HG02763 (cell line): ENCODE results near the gene GOLGA8N.
A peak's percentile ranks its signal among the peaks of the same experiment; 100 is the strongest.
"Not testable (repeated sequence)": the region's sequence is repeated elsewhere in the genome, so short reads cannot be mapped to it uniquely, and the experiment has no call there.

ENCODE experiments used
- ATAC-seq: cut with Tn5 transposase; IDR thresholded peaks from one replicate; pipeline ENCODE4 v1.9.1; 2021; ENCODE audit warnings: mild to moderate bottlenecking, moderate library complexity; ENCODE audit not compliant: unreplicated experiment

The GOLGA8N gene

GRCh38 chr15:32593151-32593550 is at the start of gene GOLGA8N:
Gene GOLGA8N (plus strand): TSS chr15:32593456.
- not testable (repeated sequence) for ATAC-seq

- ATAC-seq, result not testable (repeated sequence)
Measured at GRCh38 chr15:32543456-32543855, 49.8 kb upstream of the GOLGA8N start.

DNA sequence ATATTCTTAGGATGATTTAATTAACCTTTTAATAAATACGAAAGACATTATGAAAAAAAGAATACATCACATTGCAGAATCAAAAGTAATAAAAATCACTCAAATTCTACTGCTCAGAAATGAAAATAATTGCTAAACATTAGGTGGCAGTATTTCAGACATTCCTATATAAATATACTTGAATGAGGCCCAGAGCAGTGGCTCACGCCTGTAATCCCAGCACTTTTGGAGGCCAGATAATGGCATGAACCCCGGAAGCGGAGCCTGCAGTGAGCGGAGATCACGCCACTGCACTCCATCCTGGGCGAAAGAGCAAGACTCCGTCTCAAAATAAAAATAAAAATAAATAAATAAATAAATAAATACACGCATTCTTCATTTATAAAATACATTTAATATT is 48.1 kb upstream of the GOLGA8N start:
- ATAC-seq, result not testable (repeated sequence)

- not testable (repeated sequence) for ATAC-seq
Measured at GRCh38 chr15:32554587-32554986, 38.7 kb upstream of the GOLGA8N start.

DNA sequence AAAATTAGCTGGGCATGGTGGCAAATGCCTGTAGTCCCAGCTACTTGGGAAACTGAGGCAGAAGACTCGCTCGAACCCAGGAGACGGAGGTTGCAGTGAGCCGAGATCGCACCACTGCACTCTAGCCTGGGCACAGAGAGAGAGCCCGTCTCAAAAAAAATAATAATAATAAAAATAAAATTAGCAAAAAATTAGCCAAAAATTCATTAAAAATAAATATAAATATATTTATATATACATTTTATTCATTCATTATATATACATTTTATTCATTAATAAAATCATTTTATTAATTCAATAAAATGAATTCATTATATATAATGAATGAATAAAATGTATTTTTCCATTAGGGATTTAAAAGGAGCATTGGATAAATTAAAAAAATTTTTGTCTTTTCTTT is 31.1 kb upstream of the GOLGA8N start:
- ATAC-seq, result not testable (repeated sequence)

- not testable (repeated sequence) for ATAC-seq
Measured at GRCh38 chr15:32568988-32569387, 24.3 kb upstream of the GOLGA8N start.

DNA sequence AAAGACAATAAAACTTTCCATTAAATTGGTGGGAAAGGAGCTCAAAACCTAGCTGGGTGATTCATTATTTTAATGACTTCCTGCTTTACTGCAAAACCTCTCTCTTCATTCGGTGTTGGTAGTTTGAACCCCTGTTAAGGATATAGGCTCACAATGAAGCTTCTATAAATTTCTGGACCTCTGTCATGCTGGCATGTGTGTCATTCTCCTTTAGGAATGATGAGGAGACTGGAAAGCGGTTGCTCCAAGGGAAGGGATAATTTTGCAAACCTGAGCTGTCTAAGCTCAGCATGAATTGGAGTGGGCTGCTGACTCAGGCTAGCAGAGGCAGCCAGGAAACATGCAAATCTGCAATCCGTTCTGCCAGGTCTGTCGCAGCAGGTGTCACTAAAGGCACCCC is 14.8 kb upstream of the GOLGA8N start:
- ATAC-seq, result not testable (repeated sequence)

GRCh38 chr15:32585844-32586243 is 7.4 kb upstream of the GOLGA8N start:
- ATAC-seq, result not testable (repeated sequence)

DNA sequence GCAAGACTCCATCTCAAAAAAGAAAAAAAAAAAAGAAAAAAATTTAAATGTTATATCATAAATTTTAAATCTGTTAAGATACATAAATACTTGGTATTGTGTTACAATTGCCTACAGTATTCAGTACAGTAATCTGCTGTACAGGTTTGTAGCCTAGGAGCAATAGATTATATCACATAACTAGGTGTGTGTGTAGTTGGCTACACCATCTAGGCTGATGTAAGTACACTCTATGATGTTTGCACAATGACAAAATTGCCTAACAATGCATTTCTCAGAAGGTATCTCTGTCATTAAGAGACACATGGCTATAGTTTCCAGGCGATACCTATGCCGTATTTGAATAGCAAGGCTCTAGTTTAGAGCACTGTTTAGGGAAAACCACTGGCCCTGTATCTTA is 16.3 kb downstream of the GOLGA8N start:
- ATAC-seq, result not testable (repeated sequence)

GRCh38 chr15:32610719-32611118 is 17.5 kb downstream of the GOLGA8N start:
- not testable (repeated sequence) for ATAC-seq

- ATAC-seq, result peak; percentile 34
Measured at GRCh38 chr15:32614712-32615050, 21.4 kb downstream of the GOLGA8N start.

DNA sequence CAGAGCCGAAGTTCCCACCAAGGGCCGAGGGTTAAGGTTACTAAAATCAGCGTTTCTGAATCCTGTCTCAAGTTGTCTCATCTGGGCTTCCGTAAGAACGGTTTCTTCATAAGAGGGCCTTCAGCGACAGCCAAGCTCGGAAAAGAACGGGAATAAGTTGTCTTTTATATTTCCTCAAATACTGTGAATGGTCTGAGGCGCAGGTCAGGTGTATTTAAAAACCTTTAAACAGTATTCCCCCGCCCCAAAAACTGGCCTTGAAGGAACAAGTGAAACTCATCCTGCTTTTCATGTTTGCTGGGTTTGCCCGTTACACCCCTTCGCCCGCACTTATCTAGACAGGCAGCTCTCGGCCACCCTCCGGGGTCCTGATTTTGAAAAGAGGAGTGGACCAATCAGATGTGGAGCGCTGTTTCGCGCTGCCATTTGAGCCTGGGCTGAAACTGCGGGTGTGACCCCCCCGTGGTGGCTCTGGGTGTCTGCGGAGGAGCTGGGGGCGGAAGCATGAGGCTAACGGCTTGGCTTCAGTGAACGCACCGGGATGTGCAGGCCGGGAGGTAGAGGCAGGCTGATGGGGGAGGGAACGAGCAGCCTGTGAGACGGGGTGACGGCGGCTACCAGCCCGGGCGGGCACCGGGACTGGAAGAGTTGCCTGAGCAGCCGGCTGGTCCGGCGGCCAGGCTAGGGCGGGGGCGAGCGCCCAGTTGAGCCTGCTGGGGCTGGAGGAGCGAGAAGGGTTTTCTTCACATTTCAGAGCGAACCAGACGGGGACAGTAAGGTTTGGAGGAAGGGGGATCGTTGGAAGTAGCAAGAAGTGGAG is 22.0 kb downstream of the GOLGA8N start, which contains the start of gene ARHGAP11A:
ARHGAP11A (plus strand) TSS at position 454 of the 820 bp plus-strand sequence. CDS start 708 bp downstream, outside the sequence.
- ATAC-seq, result peak; percentile 55

DNA sequence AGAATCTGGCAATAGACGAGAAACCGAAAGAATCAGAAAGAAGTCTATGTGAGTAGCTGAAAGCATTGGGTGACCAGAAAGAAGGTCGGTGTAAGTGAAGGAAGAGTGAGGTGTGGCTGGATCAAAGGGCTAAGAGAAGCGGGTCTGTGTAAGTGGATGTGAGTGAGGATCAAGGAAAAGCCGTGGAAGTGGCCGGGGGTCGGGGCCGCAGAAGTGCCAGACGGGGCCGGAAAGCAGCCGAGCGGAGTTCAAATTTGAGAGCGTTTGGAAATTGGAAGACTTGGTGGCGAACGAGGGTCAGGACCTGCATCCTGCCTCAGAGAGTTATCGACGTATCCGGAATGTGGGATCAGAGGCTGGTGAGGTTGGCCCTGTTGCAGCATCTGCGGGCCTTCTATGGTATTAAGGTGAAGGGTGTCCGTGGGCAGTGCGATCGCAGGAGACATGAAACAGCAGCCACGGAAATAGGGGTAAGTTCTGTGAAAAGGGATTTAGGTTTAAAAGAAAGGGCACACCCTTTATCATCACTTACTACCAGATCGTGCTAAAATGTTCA is 22.7 kb downstream of the GOLGA8N start:
- ATAC-seq, result not testable (repeated sequence)

DNA sequence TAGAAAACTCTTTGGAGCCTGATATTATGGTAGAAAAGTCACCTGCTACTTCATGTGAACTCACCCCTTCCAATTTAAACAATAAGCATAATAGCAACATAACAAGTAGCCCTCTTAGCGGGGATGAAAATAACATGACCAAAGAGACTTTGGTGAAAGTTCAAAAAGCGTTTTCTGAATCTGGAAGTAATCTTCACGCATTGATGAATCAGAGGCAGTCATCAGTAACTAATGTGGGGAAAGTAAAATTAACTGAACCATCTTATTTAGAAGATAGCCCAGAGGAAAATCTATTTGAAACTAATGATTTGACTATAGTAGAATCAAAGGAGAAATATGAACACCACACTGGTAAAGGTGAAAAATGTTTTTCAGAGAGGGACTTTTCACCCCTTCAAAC is 43.2 kb downstream of the GOLGA8N start:
- ATAC-seq, result no peak

DNA sequence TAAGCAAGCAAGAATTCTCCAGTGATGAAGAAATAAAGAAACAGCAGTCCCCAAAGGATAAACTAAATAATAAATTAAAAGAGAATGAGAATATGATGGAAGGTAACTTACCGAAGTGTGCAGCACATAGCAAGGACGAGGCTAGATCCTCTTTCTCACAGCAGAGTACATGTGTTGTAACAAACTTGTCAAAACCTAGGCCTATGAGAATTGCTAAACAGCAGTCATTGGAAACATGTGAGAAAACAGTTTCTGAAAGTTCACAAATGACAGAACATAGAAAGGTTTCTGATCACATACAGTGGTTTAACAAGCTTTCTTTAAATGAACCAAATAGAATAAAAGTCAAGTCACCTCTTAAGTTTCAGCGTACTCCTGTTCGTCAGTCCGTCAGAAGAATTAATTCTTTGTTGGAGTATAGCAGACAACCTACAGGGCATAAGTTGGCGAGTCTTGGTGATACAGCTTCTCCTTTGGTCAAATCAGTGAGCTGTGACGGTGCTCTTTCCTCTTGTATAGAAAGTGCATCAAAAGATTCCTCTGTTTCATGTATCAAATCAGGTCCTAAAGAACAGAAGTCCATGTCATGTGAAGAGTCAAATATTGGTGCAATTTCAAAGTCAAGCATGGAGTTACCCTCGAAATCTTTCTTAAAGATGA is 43.8 kb downstream of the GOLGA8N start:
- no peak for ATAC-seq

DNA sequence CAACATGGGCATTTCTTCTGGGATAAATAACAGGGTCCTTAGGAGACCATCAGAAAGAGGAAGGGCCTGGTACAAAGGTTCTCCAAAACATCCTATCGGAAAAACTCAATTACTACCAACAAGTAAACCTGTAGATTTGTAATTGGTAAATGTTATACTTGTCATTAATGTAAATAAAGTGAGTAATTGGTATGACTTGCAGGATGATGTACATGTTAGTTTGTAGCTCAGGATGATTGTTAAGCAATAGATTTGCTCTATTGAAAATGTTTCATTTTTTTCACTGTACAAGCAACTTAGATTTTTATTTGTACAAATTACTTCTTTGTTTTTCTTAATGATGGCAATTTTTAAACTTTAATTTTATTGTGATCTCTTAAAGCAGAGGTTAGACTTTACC is 44.4 kb downstream of the GOLGA8N start:
- ATAC-seq, result no peak

DNA sequence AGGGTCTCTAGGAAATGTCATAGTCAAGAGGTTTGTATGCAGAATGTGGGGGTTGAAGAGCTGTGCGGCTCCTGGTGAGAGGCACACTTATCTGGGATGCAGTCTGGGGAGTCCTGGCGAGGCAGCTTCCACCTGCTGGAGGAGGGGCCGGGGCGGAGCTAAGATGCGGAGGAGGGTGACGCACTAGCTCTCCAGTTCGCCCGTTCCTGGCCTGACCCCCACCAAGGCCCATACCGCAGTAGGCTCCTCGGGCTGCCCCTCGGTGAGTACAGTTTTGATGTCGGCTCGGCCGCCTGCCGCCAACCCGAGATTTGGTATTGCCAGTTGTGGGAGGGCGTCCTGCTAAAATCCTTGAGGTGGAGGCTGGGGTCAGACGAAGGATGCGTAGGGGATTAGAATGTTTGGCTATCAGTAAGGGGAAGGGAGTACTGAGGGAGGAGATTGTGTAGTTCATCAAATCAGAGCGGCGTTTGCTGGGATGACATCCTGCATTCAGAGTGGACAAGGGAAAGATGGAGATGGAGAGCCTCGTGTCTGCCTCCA is 48.3 kb downstream of the GOLGA8N start, which contains the start of gene SCG5:
SCG5 (plus strand) TSS at position 194 of the 543 bp plus-strand sequence. CDS start 1,883 bp downstream, outside the sequence.
- ATAC-seq, result no peak

DNA sequence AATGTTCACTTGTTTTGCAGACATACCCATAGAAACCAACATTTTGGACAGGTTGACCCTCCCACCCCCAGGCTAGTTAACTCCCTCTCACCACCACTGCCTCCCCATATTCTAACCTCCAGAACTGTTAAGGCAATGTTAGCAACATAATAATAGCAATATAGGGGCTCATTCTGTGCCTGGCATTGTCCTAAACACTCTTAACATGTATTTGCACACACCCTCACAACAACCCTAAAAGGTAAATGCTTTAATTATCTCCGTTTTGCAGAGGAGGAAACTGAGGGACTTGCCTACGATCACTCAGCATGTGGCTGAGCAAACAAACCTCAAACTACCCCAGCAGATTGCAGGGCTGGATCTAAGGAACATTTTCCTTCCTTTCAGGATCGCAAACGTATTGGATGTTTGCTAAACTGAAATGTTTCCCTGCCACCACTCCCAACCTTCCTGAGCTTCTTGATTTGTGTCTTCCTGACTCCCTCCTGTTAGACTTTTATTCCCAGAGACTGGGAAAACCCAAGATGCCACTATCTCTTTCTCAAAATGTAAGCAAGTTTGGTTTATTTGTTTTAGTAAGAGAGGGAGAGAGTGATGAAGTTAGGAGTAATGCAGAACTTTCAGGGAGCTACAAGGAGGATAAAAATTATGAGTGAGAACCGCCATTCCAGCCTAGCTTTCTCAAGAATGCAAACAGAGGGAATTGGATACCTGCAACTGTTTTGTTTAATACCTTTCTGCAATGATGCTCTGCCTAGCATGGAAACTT is 49.6 kb downstream of the GOLGA8N start:
- ATAC-seq, result no peak

DNA sequence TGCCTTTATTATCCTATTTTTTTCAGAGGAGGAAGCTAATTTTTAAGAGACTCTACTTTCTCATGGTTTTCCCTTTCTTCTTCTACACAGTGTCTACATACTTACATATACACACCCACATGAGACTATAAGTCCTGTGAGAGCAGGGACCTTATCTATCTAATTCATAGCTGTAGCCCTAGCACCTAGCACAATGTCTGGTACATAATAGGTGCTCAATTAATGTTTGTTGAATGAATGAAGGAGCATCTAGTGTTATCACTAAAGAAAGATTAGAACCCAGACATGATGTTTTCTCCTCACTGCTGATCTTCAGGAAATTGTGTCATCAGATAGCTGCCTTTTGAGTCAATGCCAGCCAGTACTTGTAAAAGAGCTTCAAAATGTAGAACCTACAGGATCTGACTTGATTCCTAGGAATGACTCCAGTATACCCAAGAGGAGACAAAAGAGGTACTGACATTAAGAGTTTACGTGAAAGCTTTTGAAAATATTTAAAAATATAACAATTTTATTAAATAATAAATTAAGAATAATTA is 50.7 kb downstream of the GOLGA8N start:
- no peak for ATAC-seq

- ATAC-seq, result no peak
Measured at GRCh38 chr15:32646291-32646690, 53.0 kb downstream of the GOLGA8N start.
